Liver (tissue), 9 donors: Measurements from ENCODE around the gene PITPNB. TPM values are rescaled to one million over a fixed set of nuclear protein-coding genes. Genes with fewer than 3 reads are reported as not detected.

Source experiments
- DNase-seq: peaks from one replicate; pipeline ENCODE4 v3.0.0-alpha.2; 2017; ENCODE audit warnings: low spot score
- H3K27ac ChIP-seq, 2 donors: one replicate each; pipeline ENCODE4 v1.7.0; 2013; ENCODE audit warnings: inconsistent platforms in 2 of 2, low read length in 2 of 2, control low read depth in 1 of 2, low read depth in 1 of 2, mild to moderate bottlenecking in 1 of 2
- H3K27me3 ChIP-seq, 4 donors: one replicate each; pipeline versions ENCODE4 v1.6.1 to v1.7.0; 2013; ENCODE audit warnings: low read length in 3 of 4, inconsistent platforms in 1 of 4, mild to moderate bottlenecking in 1 of 4, moderate library complexity in 1 of 4; ENCODE audit not compliant: control insufficient read depth in 4 of 4, insufficient read depth in 4 of 4
- H3K36me3 ChIP-seq, 4 donors: one replicate each; pipeline versions ENCODE4 v1.6.1 to v1.7.0; 2013; ENCODE audit warnings: low read length in 3 of 4, mild to moderate bottlenecking in 3 of 4, low read depth in 1 of 4, moderate library complexity in 1 of 4; ENCODE audit not compliant: control insufficient read depth in 4 of 4, insufficient read depth in 3 of 4
- H3K4me1 ChIP-seq, 4 donors: one replicate each; pipeline versions ENCODE4 v1.6.1 to v1.7.0; 2013; ENCODE audit warnings: low read length in 3 of 4, mild to moderate bottlenecking in 3 of 4, moderate library complexity in 1 of 4; ENCODE audit not compliant: control insufficient read depth in 4 of 4, insufficient read depth in 4 of 4
- H3K4me3 ChIP-seq, 3 donors: one replicate each; pipeline versions ENCODE4 v1.6.1 to v1.7.0; 2013; ENCODE audit warnings: low read length in 3 of 3, control low read depth in 1 of 3, low read depth in 1 of 3, mild to moderate bottlenecking in 1 of 3
- H3K9ac ChIP-seq, 2 donors: one replicate each; pipeline ENCODE4 v1.7.0; 2013; ENCODE audit warnings: low read length in 2 of 2, mild to moderate bottlenecking in 2 of 2, moderate library complexity in 2 of 2, control low read depth in 1 of 2, low read depth in 1 of 2
- H3K9me3 ChIP-seq, 4 donors: one replicate each; pipeline versions ENCODE4 v1.6.1 to v1.7.0; 2013; ENCODE audit warnings: low read length in 3 of 4; ENCODE audit not compliant: control insufficient read depth in 4 of 4
- ATF3 ChIP-seq: IDR thresholded peaks from 2 replicates; pipeline ENCODE4 v1.6.1; 2016; ENCODE audit warnings: antibody characterized with exemption
- EGR1 ChIP-seq, 2 donors: IDR thresholded peaks; 2 replicates each; pipeline ENCODE4 v1.6.1; 2016 to 2018; ENCODE audit warnings: antibody characterized with exemption in 2 of 2, low read depth in 2 of 2
- FOXA1 ChIP-seq: IDR thresholded peaks from 2 replicates; pipeline ENCODE4 v1.6.1; 2016; ENCODE audit warnings: antibody characterized with exemption
- FOXA2 ChIP-seq: IDR thresholded peaks from 2 replicates; pipeline ENCODE4 v1.6.1; 2016; ENCODE audit warnings: antibody characterized with exemption
- GABPA ChIP-seq, 2 donors: IDR thresholded peaks in 1 of 2; conservative IDR thresholded peaks in 1 of 2; 2 replicates each; pipeline ENCODE4 v1.6.1; 2016; ENCODE audit warnings: antibody characterized with exemption in 2 of 2, mild to moderate bottlenecking in 1 of 2, moderate library complexity in 1 of 2
- HNF4A ChIP-seq, 2 donors: conservative IDR thresholded peaks; 2 replicates each; pipeline ENCODE4 v1.6.1; 2016; ENCODE audit warnings: antibody characterized with exemption in 2 of 2, mild to moderate bottlenecking in 2 of 2
- HNF4G ChIP-seq: IDR thresholded peaks from 2 replicates; pipeline ENCODE4 v1.6.1; 2016; ENCODE audit warnings: antibody characterized with exemption
- JUND ChIP-seq, 2 donors: IDR thresholded peaks; 2 replicates each; pipeline ENCODE4 v1.6.1; 2016; ENCODE audit warnings: antibody characterized with exemption in 2 of 2
- MAX ChIP-seq: IDR thresholded peaks from 2 replicates; pipeline ENCODE4 v1.6.1; 2016; ENCODE audit warnings: antibody characterized with exemption
- NR2F2 ChIP-seq: IDR thresholded peaks from 2 replicates; pipeline ENCODE4 v1.6.1; 2016; ENCODE audit warnings: antibody characterized with exemption
- RAD21 ChIP-seq, 2 donors: IDR thresholded peaks; 2 replicates each; pipeline ENCODE4 v1.6.1; 2016; ENCODE audit warnings: antibody characterized with exemption in 2 of 2, mild to moderate bottlenecking in 2 of 2
- REST ChIP-seq: IDR thresholded peaks from 2 replicates; pipeline ENCODE4 v1.6.1; 2016; ENCODE audit warnings: antibody characterized with exemption, mild to moderate bottlenecking
- RXRA ChIP-seq, 2 donors: IDR thresholded peaks; 2 replicates each; pipeline ENCODE4 v1.6.1; 2017 to 2018; ENCODE audit warnings: antibody characterized with exemption in 2 of 2, mild to moderate bottlenecking in 1 of 2
- SP1 ChIP-seq: IDR thresholded peaks from 2 replicates; pipeline ENCODE4 v1.6.1; 2018; ENCODE audit warnings: antibody characterized with exemption, mild to moderate bottlenecking
- TAF1 ChIP-seq: conservative IDR thresholded peaks from 2 replicates; pipeline ENCODE4 v1.6.1; 2016; ENCODE audit warnings: antibody characterized with exemption, mild to moderate bottlenecking
- YY1 ChIP-seq: IDR thresholded peaks from 2 replicates; pipeline ENCODE4 v1.6.1; 2016; ENCODE audit warnings: antibody characterized with exemption, mild to moderate bottlenecking
- ZBTB33 ChIP-seq: IDR thresholded peaks from 2 replicates; pipeline ENCODE4 v1.6.1; 2016; ENCODE audit warnings: antibody characterized with exemption
- polyA plus RNA-seq, 2 donors: library from polyadenylated mRNA; stranded (reverse) in 1 of 2; unstranded in 1 of 2; fragments of 200-250 nt in 1 of 2; fragments of >200 nt in 1 of 2; fragmentation: Nextera tagmentation in 1 of 2; extraction: Ambion mirVana in 1 of 2; gene quantifications; one replicate each; pipeline versions ENCODE4 v1.2.1 to v1.2.3, GENCODE V29; 2013 to 2015
- total RNA-seq, 2 donors: library from RNA; depleted of rRNA; stranded (reverse); fragments of >200 nt; gene quantifications; one replicate each; pipeline ENCODE4 v1.2.3, GENCODE V29; 2014
- TF ChIP-seq, protein P1 (sequence below): fragments of 150-350 bp; IDR thresholded peaks from 2 replicates; pipeline ENCODE4 v1.5.1; 2017; ENCODE audit warnings: improper control_type of control experiment, low read depth, low read length; ENCODE audit not compliant: missing input control
- donor health status: healthy.
- donor health status: healthy.
- donor health status: healthy.
- donor health status: healthy.
- donor health status: healthy.

Gene PITPNB
- total and polyA plus RNA-seq, 4 donors = 18.4 to 57.4 (median 34.4) TPM

DNA sequence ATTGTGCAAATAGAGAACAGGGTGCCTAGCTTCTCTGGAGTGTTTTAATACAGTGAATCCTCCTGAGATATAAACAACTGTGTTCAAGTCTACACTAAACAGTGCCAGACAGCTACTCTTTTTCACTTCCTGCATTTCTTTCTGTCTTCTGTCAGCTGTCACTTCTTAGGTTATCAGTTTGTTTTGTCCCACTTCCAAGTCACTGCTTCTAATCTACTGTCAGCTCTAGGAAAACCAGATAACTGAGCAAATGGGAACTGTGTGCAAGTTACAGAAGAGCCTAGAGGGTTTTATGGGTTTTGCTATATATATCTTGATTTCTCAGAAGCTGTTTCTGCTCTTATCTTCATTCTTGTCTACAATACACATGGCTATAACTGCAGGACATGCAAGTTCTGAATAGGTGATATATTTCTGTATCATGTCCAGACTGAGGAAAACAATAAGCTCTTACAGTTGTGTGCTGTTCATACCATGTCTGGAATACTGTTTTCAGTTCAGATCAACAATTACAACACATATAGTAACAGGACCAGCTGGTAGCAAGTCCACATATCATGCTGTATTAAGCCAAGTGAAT, 5.8 kb downstream of the PITPNB start (continued):
- TF ChIP-seq, protein P1, sequence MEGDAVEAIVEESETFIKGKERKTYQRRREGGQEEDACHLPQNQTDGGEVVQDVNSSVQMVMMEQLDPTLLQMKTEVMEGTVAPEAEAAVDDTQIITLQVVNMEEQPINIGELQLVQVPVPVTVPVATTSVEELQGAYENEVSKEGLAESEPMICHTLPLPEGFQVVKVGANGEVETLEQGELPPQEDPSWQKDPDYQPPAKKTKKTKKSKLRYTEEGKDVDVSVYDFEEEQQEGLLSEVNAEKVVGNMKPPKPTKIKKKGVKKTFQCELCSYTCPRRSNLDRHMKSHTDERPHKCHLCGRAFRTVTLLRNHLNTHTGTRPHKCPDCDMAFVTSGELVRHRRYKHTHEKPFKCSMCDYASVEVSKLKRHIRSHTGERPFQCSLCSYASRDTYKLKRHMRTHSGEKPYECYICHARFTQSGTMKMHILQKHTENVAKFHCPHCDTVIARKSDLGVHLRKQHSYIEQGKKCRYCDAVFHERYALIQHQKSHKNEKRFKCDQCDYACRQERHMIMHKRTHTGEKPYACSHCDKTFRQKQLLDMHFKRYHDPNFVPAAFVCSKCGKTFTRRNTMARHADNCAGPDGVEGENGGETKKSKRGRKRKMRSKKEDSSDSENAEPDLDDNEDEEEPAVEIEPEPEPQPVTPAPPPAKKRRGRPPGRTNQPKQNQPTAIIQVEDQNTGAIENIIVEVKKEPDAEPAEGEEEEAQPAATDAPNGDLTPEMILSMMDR = no peak
- TF ChIP-seq TAF1 (no peak), NR2F2 (peak; percentile 60), JUND (IDR thresholded peaks at IDR 0.05) (peak in 1 of 2 donors; percentile 27), FOXA1 (no peak), MAX (no peak)

DNA sequence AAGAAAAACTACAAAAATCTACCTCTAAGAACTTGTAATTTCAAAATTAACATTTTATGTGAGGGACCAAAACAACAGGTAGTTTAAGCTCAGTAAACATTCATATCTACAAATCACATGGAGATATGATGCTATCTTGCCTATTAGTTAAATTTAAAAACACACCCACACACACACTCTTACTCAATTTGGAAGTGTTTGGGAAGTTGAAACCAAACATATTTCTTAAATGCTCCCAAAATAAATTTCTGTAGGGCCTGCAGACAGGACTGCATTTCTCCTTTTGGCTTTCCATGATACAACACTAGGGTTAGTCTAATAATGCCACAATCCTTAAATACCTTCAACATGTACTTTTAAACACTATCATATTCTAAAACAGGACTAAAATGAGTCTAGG, 7.0 kb downstream of the PITPNB start:
- H3K36me3 ChIP-seq = peaks cover 3 to 11% (median 5%) of the 10 kb centered on the region in 4 donors
- peaks cover 7 to 39% (median 29%) of the 10 kb centered on the region in 4 donors for H3K4me1 ChIP-seq
- H3K9me3 ChIP-seq = no peaks in the 10 kb centered on the region
- peak overlapping the region; percentile 47 to 59 for H3K27ac ChIP-seq
- H3K4me3 ChIP-seq = no peak overlapping the region
- no peak overlapping the region for H3K9ac ChIP-seq
- no peak for DNase-seq
- no peaks in the 10 kb centered on the region for H3K27me3 ChIP-seq
- TF ChIP-seq GABPA (IDR thresholded peaks at IDR 0.05 in 1 of 2, conservative IDR thresholded peaks at IDR 0.05 in 1 of 2) = no peak
- TF ChIP-seq HNF4G = no peak
- TF ChIP-seq ATF3 = no peak
- TF ChIP-seq, protein P1 = no peak
- TF ChIP-seq SP1 = no peak
- no peak for TF ChIP-seq TAF1
- no peak for TF ChIP-seq ZBTB33
- TF ChIP-seq FOXA2 = no peak
- TF ChIP-seq FOXA1 = no peak
- TF ChIP-seq JUND (IDR thresholded peaks at IDR 0.05) = no peak
- no peak for TF ChIP-seq RXRA (IDR thresholded peaks at IDR 0.05)
- no peak for TF ChIP-seq RAD21 (IDR thresholded peaks at IDR 0.05)
- TF ChIP-seq REST = no peak
- TF ChIP-seq NR2F2 = no peak
- TF ChIP-seq YY1 = no peak
- no peak for TF ChIP-seq MAX
- no peak for TF ChIP-seq EGR1 (IDR thresholded peaks at IDR 0.05; ENCODE audit: low read depth in 2 of 2)
- TF ChIP-seq HNF4A (conservative IDR thresholded peaks at IDR 0.05) = no peak
